Stimulated activated CD8-positive, alpha-beta memory T cell treated with anti-CD3 and anti-CD28 coated beads, Interleukin-2, amount 100 ng/mL, for 1 hour (primary cell): Measurements from ENCODE around the gene PPP2R5E.

Experiments
- DNase-seq, 2 donors: peaks; one replicate each; pipeline ENCODE4 v3.0.0-alpha.2; 2020; ENCODE audit warnings: low read depth in 2 of 2

Gene PPP2R5E

GRCh38 chr14:63472986-63473788, 70.0 kb downstream of the PPP2R5E start:
- no peak for DNase-seq

GRCh38 chr14:63470962-63471793, 72.0 kb downstream of the PPP2R5E start:
- no peak for DNase-seq

GRCh38 chr14:63468294-63468693, 74.9 kb downstream of the PPP2R5E start:
- DNase-seq: no peak

- DNase-seq: no peak
Measured at GRCh38 chr14:63467440-63468072, 75.6 kb downstream of the PPP2R5E start.

- no peak for DNase-seq
Measured at GRCh38 chr14:63465347-63465746, 77.8 kb downstream of the PPP2R5E start.

- DNase-seq: no peak
Measured at GRCh38 chr14:63460680-63461369, 82.4 kb downstream of the PPP2R5E start.

GRCh38 chr14:63459738-63460137, 83.4 kb downstream of the PPP2R5E start:
- no peak for DNase-seq

- no peak for DNase-seq
Measured at GRCh38 chr14:63457498-63457897, 85.7 kb downstream of the PPP2R5E start.

GRCh38 chr14:63454863-63455622, 88.1 kb downstream of the PPP2R5E start:
- DNase-seq: no peak

GRCh38 chr14:63454436-63454835, 88.7 kb downstream of the PPP2R5E start:
- DNase-seq: no peak

GRCh38 chr14:63453443-63453936, 89.7 kb downstream of the PPP2R5E start:
- DNase-seq: no peak

- no peak for DNase-seq
Measured at GRCh38 chr14:63452796-63453195, 90.4 kb downstream of the PPP2R5E start.

- DNase-seq: no peak
Measured at GRCh38 chr14:63448841-63449240, 94.3 kb downstream of the PPP2R5E start.

GRCh38 chr14:63444588-63444987, 98.6 kb downstream of the PPP2R5E start:
- no peak for DNase-seq

GRCh38 chr14:63443988-63444387, 99.2 kb downstream of the PPP2R5E start:
- no peak for DNase-seq

- no peak for DNase-seq
Measured at GRCh38 chr14:63443361-63443760, 99.8 kb downstream of the PPP2R5E start.

GRCh38 chr14:63438065-63438757, 105.0 kb downstream of the PPP2R5E start:
- DNase-seq: no peak

- no peak for DNase-seq
Measured at GRCh38 chr14:63436286-63437098, 106.7 kb downstream of the PPP2R5E start.

- no peak for DNase-seq
Measured at GRCh38 chr14:63435838-63436237, 107.3 kb downstream of the PPP2R5E start.
